GM23248 (cell line): ENCODE data around the gene SLC12A9.

Experiments used
- EZH2 ChIP-seq: fragments of 200-600 bp; sonication (generic); IDR thresholded peaks from 2 replicates; pipeline ENCODE4 v1.6.1; 2018; ENCODE audit warnings: antibody characterized with exemption, mild to moderate bottlenecking; ENCODE audit not compliant: insufficient read depth, poor library complexity, severe bottlenecking
- EZH2phosphoT487 ChIP-seq: fragments of 200-600 bp; sonication (generic); IDR thresholded peaks from 2 replicates; pipeline ENCODE4 v1.6.1; 2018; ENCODE audit warnings: antibody characterized with exemption, moderate library complexity, mild to moderate bottlenecking, low read depth; ENCODE audit not compliant: insufficient read depth

DNA sequence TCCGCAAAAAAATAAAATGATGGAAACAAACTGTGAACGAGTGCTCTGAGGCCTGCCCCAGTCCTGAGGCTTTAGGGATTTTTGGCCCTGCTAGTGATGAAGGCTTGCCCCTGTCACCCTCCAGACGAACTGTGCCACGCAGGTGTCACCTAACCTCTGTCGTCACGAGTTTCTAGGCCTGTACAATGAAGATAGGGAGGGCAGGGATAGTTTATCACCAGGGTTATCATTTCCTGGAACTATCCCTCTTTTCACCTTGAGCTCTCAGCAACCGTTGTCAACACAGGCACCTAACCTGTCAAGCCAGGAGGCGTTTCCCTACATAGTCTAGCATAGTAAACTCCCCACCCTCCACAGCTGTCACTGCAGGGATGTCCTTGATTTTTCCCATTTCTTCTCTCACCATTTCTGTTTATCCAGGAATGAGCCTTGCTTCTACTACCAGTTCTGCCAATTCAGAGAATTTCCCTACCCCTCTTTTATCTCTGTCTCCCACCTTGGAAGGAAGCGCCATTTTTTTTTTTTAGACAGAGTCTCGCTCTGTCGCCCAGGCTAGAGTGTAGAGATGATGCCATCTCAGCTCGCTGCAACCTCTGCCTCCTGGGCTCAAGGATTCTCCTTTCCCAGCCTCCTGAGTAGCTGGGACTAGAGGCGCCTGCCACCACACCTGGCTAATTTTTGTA, 45.4 kb downstream of the SLC12A9 start:
- no peak for TF ChIP-seq EZH2
- no peak for TF ChIP-seq EZH2phosphoT487
